H9 (cell line): Measurements from ENCODE around the gene SIN3A. TPM values are rescaled to one million over a fixed set of nuclear protein-coding genes. Genes with fewer than 3 reads are reported as not detected.
A peak's percentile ranks its signal among the peaks of the same experiment; 100 is the strongest.

Source experiments
- DNase-seq: peaks from one replicate; pipeline ENCODE4 v3.0.0-alpha.2; 2017
- H2AFZ ChIP-seq: one replicate; pipeline ENCODE4 v1.6.1; 2013; ENCODE audit warnings: mild to moderate bottlenecking, low read length, control low read depth, moderate library complexity
- H2AK5ac ChIP-seq: 2 replicates; pipeline ENCODE4 v1.6.1; 2013; ENCODE audit warnings: low read length, control low read depth, mixed read lengths; ENCODE audit not compliant: insufficient read length
- H2BK120ac ChIP-seq: one replicate; pipeline ENCODE4 v1.6.1; 2013; ENCODE audit warnings: low read depth, mild to moderate bottlenecking, low read length, control low read depth, inconsistent platforms; ENCODE audit not compliant: poor library complexity, severe bottlenecking
- H2BK12ac ChIP-seq: 2 replicates; pipeline ENCODE4 v1.6.1; 2013; ENCODE audit warnings: low read length, control low read depth, mixed read lengths, low read depth; ENCODE audit not compliant: insufficient read length
- H2BK15ac ChIP-seq: 2 replicates; pipeline ENCODE4 v1.6.1; 2013; ENCODE audit warnings: low read depth, low read length, control low read depth
- H2BK20ac ChIP-seq: one replicate; pipeline ENCODE4 v1.6.1; 2013; ENCODE audit warnings: low read depth, mild to moderate bottlenecking, low read length, control low read depth, inconsistent platforms; ENCODE audit not compliant: poor library complexity, severe bottlenecking
- H2BK5ac ChIP-seq: 2 replicates; pipeline ENCODE4 v1.6.1; 2013; ENCODE audit warnings: low read length, control low read depth, mixed read lengths; ENCODE audit not compliant: insufficient read length
- H3K14ac ChIP-seq: 2 replicates; pipeline ENCODE4 v1.6.1; 2013; ENCODE audit warnings: low read length, control low read depth; ENCODE audit not compliant: insufficient read depth
- H3K18ac ChIP-seq: 2 replicates; pipeline ENCODE4 v1.6.1; 2013; ENCODE audit warnings: low read depth, mild to moderate bottlenecking, mixed read lengths, low read length, control low read depth; ENCODE audit not compliant: insufficient read length
- H3K23ac ChIP-seq: 2 replicates; pipeline ENCODE4 v1.6.1; 2013; ENCODE audit warnings: low read length, control low read depth, mixed read lengths, low read depth; ENCODE audit not compliant: insufficient read length
- H3K23me2 ChIP-seq: 2 replicates; pipeline ENCODE4 v1.6.1; 2013; ENCODE audit warnings: low read depth, mild to moderate bottlenecking, mixed read lengths, low read length, control low read depth; ENCODE audit not compliant: insufficient read length, poor library complexity, severe bottlenecking
- H3K27ac ChIP-seq: 2 replicates; pipeline ENCODE4 v1.5.1; 2013; ENCODE audit warnings: low read length, control low read depth, mixed read lengths, low read depth; ENCODE audit not compliant: insufficient read length
- H3K27me3 ChIP-seq: 2 replicates; pipeline ENCODE4 v1.6.1; 2013; ENCODE audit warnings: low read length, control low read depth, inconsistent platforms; ENCODE audit not compliant: insufficient read depth
- H3K4ac ChIP-seq: 2 replicates; pipeline ENCODE4 v1.6.1; 2013; ENCODE audit warnings: low read depth, mild to moderate bottlenecking, control low read depth, inconsistent platforms, low read length, moderate library complexity
- H3K4me1 ChIP-seq: 2 replicates; pipeline ENCODE4 v1.6.1; 2013; ENCODE audit warnings: low read length, control low read depth, inconsistent platforms; ENCODE audit not compliant: insufficient read depth
- H3K4me2 ChIP-seq: 2 replicates; pipeline ENCODE4 v1.6.1; 2013; ENCODE audit warnings: low read length, control low read depth, mixed read lengths; ENCODE audit not compliant: insufficient read length, insufficient read depth
- H3K56ac ChIP-seq: 2 replicates; pipeline ENCODE4 v1.6.1; 2013; ENCODE audit warnings: low read depth, mild to moderate bottlenecking, mixed read lengths, low read length, control low read depth; ENCODE audit not compliant: insufficient read length
- H3K79me1 ChIP-seq: 2 replicates; pipeline ENCODE4 v1.6.1; 2013; ENCODE audit warnings: low read depth, mild to moderate bottlenecking, moderate library complexity, low read length, control low read depth, inconsistent platforms; ENCODE audit not compliant: insufficient read depth, poor library complexity, severe bottlenecking
- H3K79me2 ChIP-seq: 2 replicates; pipeline ENCODE4 v1.6.1; 2013; ENCODE audit warnings: low read length, control low read depth, inconsistent platforms; ENCODE audit not compliant: insufficient read depth
- H3K9ac ChIP-seq: 2 replicates; pipeline ENCODE4 v1.6.1; 2013; ENCODE audit warnings: low read length, control low read depth, mixed read lengths; ENCODE audit not compliant: insufficient read length; ENCODE audit errors: extremely low read depth
- H3K9me3 ChIP-seq: one replicate; pipeline ENCODE4 v1.6.1; 2013; ENCODE audit warnings: low read depth, low read length, inconsistent platforms; ENCODE audit not compliant: control insufficient read depth
- H3T11ph ChIP-seq: one replicate; pipeline ENCODE4 v1.6.1; 2013; ENCODE audit warnings: mild to moderate bottlenecking, low read length, control low read depth, inconsistent platforms
- H4K20me1 ChIP-seq: one replicate; pipeline ENCODE4 v1.6.1; 2013; ENCODE audit not compliant: control insufficient read depth, insufficient read length, insufficient read depth
- H4K5ac ChIP-seq: 2 replicates; pipeline ENCODE4 v1.6.1; 2013; ENCODE audit warnings: low read depth, mild to moderate bottlenecking, mixed read lengths, low read length, control low read depth; ENCODE audit not compliant: insufficient read length
- H4K8ac ChIP-seq: replicated peaks from 2 replicates; pipeline ENCODE4 v1.6.1; 2013; ENCODE audit warnings: low read length, control low read depth, mixed read lengths, low read depth; ENCODE audit not compliant: insufficient read length
- H4K91ac ChIP-seq: 2 replicates; pipeline ENCODE4 v1.6.1; 2013; ENCODE audit warnings: low read depth, mild to moderate bottlenecking, moderate library complexity, mixed read lengths, low read length, control low read depth; ENCODE audit not compliant: insufficient read length
- H3K27ac Mint-ChIP-seq, 3 experiments: 2 replicates in 2 of 3; 3 replicates in 1 of 3; pipeline ENCODE4 v1.8.0; 2020 to 2021; ENCODE audit warnings: mixed read lengths in 3 of 3, mild to moderate bottlenecking in 1 of 3, moderate library complexity in 1 of 3
- H3K27me3 Mint-ChIP-seq: 2 replicates; pipeline ENCODE4 v1.8.0; 2021; ENCODE audit warnings: low read depth, mild to moderate bottlenecking, moderate library complexity, mixed read lengths
- H3K36me3 Mint-ChIP-seq, 3 experiments: 2 replicates in 2 of 3; 3 replicates in 1 of 3; pipeline ENCODE4 v1.8.0; 2020 to 2021; ENCODE audit warnings: low read depth in 3 of 3, mixed read lengths in 3 of 3; ENCODE audit not compliant: insufficient read depth in 1 of 3
- H3K4me1 Mint-ChIP-seq, 2 experiments: 2 replicates each; pipeline ENCODE4 v1.8.0; 2020; ENCODE audit warnings: mixed read lengths in 2 of 2
- H3K4me3 Mint-ChIP-seq, 2 experiments: 2 replicates in 1 of 2; 3 replicates in 1 of 2; pipeline ENCODE4 v1.8.0; 2020 to 2021; ENCODE audit warnings: mild to moderate bottlenecking in 2 of 2, mixed read lengths in 2 of 2, moderate library complexity in 1 of 2
- H3K9me3 Mint-ChIP-seq, 2 experiments: 2 replicates in 1 of 2; 3 replicates in 1 of 2; pipeline ENCODE4 v1.8.0; 2020; ENCODE audit warnings: mild to moderate bottlenecking in 2 of 2, mixed read lengths in 2 of 2, moderate library complexity in 1 of 2
- WGBS: extraction: QIAGEN DNeasy Blood & Tissue Kit; methylation state at CpG from one replicate; pipeline ENCODE4 v1.1.7; 2013; ENCODE audit warnings: missing lambda C conversion rate, low lambda C conversion rate, mixed read lengths; ENCODE audit not compliant: insufficient read length; ENCODE audit errors: extremely low coverage; 5-methylcytosine and 5-hydroxymethylcytosine counted together
- total RNA-seq: library from RNA; stranded (reverse); gene quantifications from 2 replicates; pipeline ENCODE4 v1.2.1, GENCODE V29; 2021
- TF ChIP-seq, protein P1 (sequence below): fragments of 200-600 bp; sonication (generic); conservative IDR thresholded peaks from 3 replicates; pipeline ENCODE4 v1.8.0; 2021; ENCODE audit warnings: antibody characterized with exemption, mild to moderate bottlenecking

The SIN3A gene
- total RNA-seq, 1 experiment from 2014 or later: 102 TPM

DNA sequence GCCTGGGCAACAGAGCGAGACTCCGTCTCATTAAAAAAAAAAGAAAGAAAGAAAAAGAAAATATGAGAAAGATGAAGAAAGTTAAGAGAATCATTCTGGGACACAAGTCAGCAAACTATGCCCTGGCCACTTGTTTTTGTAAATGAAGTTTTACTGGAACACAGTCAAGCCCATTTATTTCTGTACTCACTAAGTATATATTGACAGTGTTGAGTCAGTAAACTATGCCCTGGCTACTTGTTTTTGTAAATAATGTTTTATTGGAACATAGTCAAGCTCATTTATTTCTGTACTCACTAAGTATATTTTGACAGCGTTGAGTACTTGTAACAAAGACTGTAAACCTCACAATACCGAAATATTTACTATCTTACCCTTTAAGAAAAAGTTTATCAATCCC is 42.2 kb upstream of the SIN3A start:
- Histone ChIP-seq H3K23ac (no peak overlapping the region), H2BK5ac (no peak overlapping the region), H4K20me1 (no peaks in the 10 kb centered on the region), H3T11ph (no peak overlapping the region), H3K9me3 (no peaks in the 10 kb centered on the region), H2BK12ac (no peak overlapping the region), H3K4ac (no peak overlapping the region), H3K14ac (no peak overlapping the region), H2AK5ac (no peak overlapping the region), H3K18ac (no peak overlapping the region), H2BK20ac (no peak overlapping the region), H4K8ac (no peak overlapping the region), H4K5ac (no peak overlapping the region), H3K9ac (no peak overlapping the region), H3K23me2 (no peaks in the 10 kb centered on the region), H4K91ac (no peak overlapping the region), H2BK15ac (no peak overlapping the region), H2BK120ac (no peak overlapping the region), H3K27ac (no peak overlapping the region), H3K79me2 (no peaks in the 10 kb centered on the region), H3K4me1 (no peaks in the 10 kb centered on the region), H2AFZ (no peak overlapping the region), H3K79me1 (no peaks in the 10 kb centered on the region), H3K56ac (no peak overlapping the region), H3K4me2 (no peak overlapping the region), H3K27me3 (no peaks in the 10 kb centered on the region)
- Mint-ChIP-seq H3K4me3 (no peak overlapping the region), H3K27ac (peak overlapping the region in 1 of 3 experiments; percentile 74; a peak in 3 of 7 replicates), H3K4me1 (no peaks in the 10 kb centered on the region), H3K9me3 (no peaks in the 10 kb centered on the region), H3K27me3 (no peaks in the 10 kb centered on the region), H3K36me3 (peaks cover 24 to 45% (median 35%) of the 10 kb centered on the region in 3 experiments; a peak in 6 of 7 replicates)
- TF ChIP-seq, protein P1, sequence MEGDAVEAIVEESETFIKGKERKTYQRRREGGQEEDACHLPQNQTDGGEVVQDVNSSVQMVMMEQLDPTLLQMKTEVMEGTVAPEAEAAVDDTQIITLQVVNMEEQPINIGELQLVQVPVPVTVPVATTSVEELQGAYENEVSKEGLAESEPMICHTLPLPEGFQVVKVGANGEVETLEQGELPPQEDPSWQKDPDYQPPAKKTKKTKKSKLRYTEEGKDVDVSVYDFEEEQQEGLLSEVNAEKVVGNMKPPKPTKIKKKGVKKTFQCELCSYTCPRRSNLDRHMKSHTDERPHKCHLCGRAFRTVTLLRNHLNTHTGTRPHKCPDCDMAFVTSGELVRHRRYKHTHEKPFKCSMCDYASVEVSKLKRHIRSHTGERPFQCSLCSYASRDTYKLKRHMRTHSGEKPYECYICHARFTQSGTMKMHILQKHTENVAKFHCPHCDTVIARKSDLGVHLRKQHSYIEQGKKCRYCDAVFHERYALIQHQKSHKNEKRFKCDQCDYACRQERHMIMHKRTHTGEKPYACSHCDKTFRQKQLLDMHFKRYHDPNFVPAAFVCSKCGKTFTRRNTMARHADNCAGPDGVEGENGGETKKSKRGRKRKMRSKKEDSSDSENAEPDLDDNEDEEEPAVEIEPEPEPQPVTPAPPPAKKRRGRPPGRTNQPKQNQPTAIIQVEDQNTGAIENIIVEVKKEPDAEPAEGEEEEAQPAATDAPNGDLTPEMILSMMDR: no peak
- no peak for DNase-seq
- WGBS: no CpG with 5 or more reads among the region's 4 CpGs
